CD4-positive, alpha-beta memory T cell (primary cell): ENCODE data around the gene MRPL55. TPM values are rescaled to one million over a fixed set of nuclear protein-coding genes. Genes with fewer than 3 reads are reported as not detected.

ENCODE experiments used
- CTCF ChIA-PET: fragments of 350-600 bp; sonication (Branson Sonifier 250); formaldehyde crosslinking; loops from one replicate; lab custom pipeline; 2021; ENCODE audit warnings: inconsistent platforms; ENCODE audit not compliant: partially characterized antibody; lab: Charles Lee
- POLR2A ChIA-PET: fragments of 350-600 bp; sonication (Branson Sonifier 250); formaldehyde crosslinking; loops from one replicate; lab custom pipeline; 2021; ENCODE audit not compliant: partially characterized antibody; lab: Charles Lee
- DNase-seq, 5 donors: peaks; one replicate each; pipeline versions ENCODE4 v3.0.0 to v3.0.0-alpha.2; 2020 to 2022; ENCODE audit warnings: mixed read lengths in 1 of 5
- H3K27ac ChIP-seq: one replicate; pipeline ENCODE4 v1.7.0; 2013; ENCODE audit warnings: low read depth, low read length
- H3K27me3 ChIP-seq: 2 replicates; pipeline ENCODE4 v1.7.0; 2013; ENCODE audit warnings: mild to moderate bottlenecking, low read length, moderate library complexity; ENCODE audit not compliant: insufficient read depth
- H3K36me3 ChIP-seq: 2 replicates; pipeline ENCODE4 v1.7.0; 2013; ENCODE audit warnings: mild to moderate bottlenecking, low read length, moderate library complexity; ENCODE audit not compliant: insufficient read depth
- H3K4me1 ChIP-seq: 2 replicates; pipeline ENCODE4 v1.7.0; 2013; ENCODE audit warnings: mild to moderate bottlenecking, low read length, moderate library complexity; ENCODE audit not compliant: insufficient read depth
- H3K4me3 ChIP-seq, 2 donors: one replicate each; pipeline ENCODE4 v1.7.0; 2013; ENCODE audit warnings: low read length in 2 of 2, mild to moderate bottlenecking in 1 of 2
- H3K9me3 ChIP-seq, 2 donors: one replicate each; pipeline ENCODE4 v1.7.0; 2013; ENCODE audit warnings: low read length in 2 of 2, control low read depth in 1 of 2; ENCODE audit not compliant: control insufficient read depth in 1 of 2
- H3K27ac Mint-ChIP-seq, 7 donors: one replicate each; pipeline ENCODE4 v1.8.0; 2020 to 2021; ENCODE audit warnings: mixed read lengths in 7 of 7, mild to moderate bottlenecking in 6 of 7, inconsistent platforms in 3 of 7, moderate library complexity in 3 of 7
- H3K27me3 Mint-ChIP-seq, 2 donors: one replicate each; pipeline ENCODE4 v1.8.0; 2020 to 2021; ENCODE audit warnings: mixed read lengths in 2 of 2
- H3K36me3 Mint-ChIP-seq, 2 donors: one replicate each; pipeline ENCODE4 v1.8.0; 2020 to 2021; ENCODE audit warnings: mixed read lengths in 2 of 2, inconsistent platforms in 1 of 2, mild to moderate bottlenecking in 1 of 2
- H3K4me1 Mint-ChIP-seq, 4 donors: one replicate each; pipeline ENCODE4 v1.8.0; 2020 to 2021; ENCODE audit warnings: mixed read lengths in 4 of 4, mild to moderate bottlenecking in 1 of 4
- H3K4me3 Mint-ChIP-seq, 8 donors: one replicate each; pipeline ENCODE4 v1.8.0; 2020 to 2021; ENCODE audit warnings: mixed read lengths in 8 of 8, mild to moderate bottlenecking in 7 of 8, moderate library complexity in 6 of 8, inconsistent platforms in 3 of 8
- H3K9me3 Mint-ChIP-seq, 8 donors: one replicate each; pipeline ENCODE4 v1.8.0; 2020 to 2021; ENCODE audit warnings: mixed read lengths in 8 of 8, mild to moderate bottlenecking in 5 of 8, inconsistent platforms in 3 of 8, moderate library complexity in 1 of 8
- intact Hi-C: fragments of 100-400 bp; cut with micrococcal nuclease; formaldehyde crosslinking; loops from one replicate; pipeline ENCODE4 v1.15.1; 2023
- polyA plus RNA-seq, 2 donors: library from polyadenylated mRNA; unstranded; fragments of 300-500 nt; fragmentation: Illumina TruSeq; gene quantifications; one replicate each; pipeline ENCODE4 v1.2.3, GENCODE V29; 2021
- total RNA-seq, 2 experiments: library from RNA; stranded (reverse); gene quantifications; one replicate each; pipeline ENCODE4 v1.2.3, GENCODE V29; 2021

MRPL55 gene
- total and polyA plus RNA-seq, 4 experiments from 2014 or later: 57.8 to 157 (median 86.5) TPM

DNA sequence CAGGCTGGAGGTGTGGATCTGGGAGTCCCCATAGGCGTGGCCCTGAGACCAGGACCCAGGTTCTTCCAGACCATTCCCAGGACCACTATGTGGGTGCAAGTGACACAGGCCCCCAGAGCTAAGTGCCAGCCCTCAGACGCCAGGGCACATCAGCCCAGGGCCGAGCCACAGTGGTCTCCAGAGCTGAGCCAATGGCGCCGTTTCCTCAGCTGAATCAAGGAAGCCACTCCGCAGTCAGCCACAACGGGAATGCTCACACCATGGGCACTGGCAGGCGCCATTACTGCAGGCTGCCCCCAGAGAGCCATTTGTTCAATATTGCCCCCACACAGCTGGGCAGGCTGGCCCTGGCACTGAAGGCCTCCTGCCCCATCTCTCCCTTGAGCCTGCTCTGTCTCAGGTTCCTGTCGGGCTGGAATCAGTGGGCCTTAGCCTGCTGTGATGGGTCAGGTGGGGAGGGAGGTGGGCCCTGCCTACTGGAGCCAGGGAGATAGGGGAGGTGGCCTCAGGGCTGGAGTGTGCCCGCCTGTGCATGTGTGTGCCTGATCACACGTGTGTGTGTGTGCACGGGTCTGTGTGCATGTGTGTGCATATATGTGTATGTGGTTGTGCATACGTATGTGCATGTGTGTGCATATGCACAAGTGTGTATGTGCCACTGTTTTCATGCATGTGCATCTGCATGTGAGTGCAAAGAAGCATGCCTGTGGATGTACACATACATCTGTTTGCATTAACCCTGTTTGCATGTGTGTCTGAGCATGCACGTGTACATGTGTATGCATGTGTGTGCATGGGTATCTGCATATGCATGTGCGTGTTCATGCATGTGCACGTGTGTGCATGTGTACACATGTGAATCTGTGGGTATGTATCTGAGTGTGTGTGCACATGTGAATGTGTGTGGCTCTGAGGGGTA is 46.8 kb upstream of the MRPL55 start:
- no peak overlapping the region for H3K4me3 ChIP-seq
- CTCF ChIA-PET: no interaction called here
- no peak overlapping the region for H3K27ac ChIP-seq
- Mint-ChIP-seq H3K27me3 (no peaks in the 10 kb centered on the region), H3K4me1 (peaks cover 0 to 8% (median under 1%) of the 10 kb centered on the region in 4 donors), H3K27ac (peak overlapping the region in 1 of 7 donors; percentile 51), H3K9me3 (no peaks in the 10 kb centered on the region), H3K36me3 (no peaks in the 10 kb centered on the region), H3K4me3 (no peak overlapping the region)
- intact Hi-C loops: no loop called here
- no peaks in the 10 kb centered on the region for H3K36me3 ChIP-seq
- POLR2A ChIA-PET: interaction anchor here (1.7 kb wide), 1 partner anchor 10 kb away, joined by 8 read pairs; the partner anchor contains the start of gene IBA57
- no peaks in the 10 kb centered on the region for H3K27me3 ChIP-seq
- no peaks in the 10 kb centered on the region for H3K9me3 ChIP-seq
- DNase-seq: no peak
- H3K4me1 ChIP-seq: no peaks in the 10 kb centered on the region

DNA sequence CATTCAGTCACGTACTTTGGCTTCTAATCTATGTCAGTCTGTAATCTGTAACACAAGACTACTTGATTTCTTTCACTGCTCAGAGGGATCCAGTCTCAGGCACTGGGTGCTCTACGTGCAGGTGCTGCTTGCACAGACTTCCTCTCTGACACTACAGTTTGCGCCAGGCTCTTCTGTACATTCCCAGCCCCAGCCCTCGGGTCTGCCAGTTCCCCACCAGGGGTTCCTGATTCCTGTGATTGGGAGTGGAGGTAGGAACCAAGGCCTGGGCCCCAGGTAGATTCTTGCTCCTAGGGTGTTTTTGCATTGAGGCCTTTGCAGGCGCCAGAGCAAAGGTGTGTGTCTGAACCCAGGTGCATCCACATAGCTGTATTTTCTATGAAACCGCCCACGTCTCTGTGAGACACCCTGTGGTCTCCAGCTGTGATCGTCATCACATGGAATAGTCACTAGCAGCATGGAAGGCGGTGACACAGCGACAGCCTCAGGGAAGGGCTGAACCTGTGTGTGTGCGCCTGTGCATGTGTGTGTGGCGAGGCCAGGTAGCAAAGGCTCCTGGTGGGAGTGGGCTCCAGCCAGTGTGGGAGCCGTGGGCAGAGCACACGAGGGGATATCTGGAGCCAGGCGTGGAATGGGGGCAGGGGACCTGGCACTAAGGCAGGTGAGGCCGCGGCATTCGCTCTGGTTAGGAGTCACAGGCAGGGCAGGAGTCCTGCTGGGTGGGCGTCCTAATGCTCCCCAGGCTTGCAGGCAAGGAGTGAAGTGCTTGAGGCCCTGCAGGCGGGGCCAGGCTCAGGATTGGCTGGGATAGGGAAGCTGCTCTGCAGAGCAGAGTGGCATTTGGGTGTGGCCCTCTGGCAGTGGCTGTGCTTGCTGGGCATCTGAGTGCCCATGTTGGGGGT is 45.8 kb upstream of the MRPL55 start:
- Histone ChIP-seq H3K4me1 (no peaks in the 10 kb centered on the region), H3K36me3 (no peaks in the 10 kb centered on the region), H3K27ac (no peak overlapping the region), H3K4me3 (no peak overlapping the region), H3K9me3 (no peaks in the 10 kb centered on the region), H3K27me3 (no peaks in the 10 kb centered on the region)
- Mint-ChIP-seq H3K4me3 (peak overlapping the region in 1 of 8 donors; percentile 15), H3K9me3 (no peaks in the 10 kb centered on the region), H3K36me3 (no peaks in the 10 kb centered on the region), H3K4me1 (peaks cover 0 to 8% (median under 1%) of the 10 kb centered on the region in 4 donors), H3K27ac (peak overlapping the region in 5 of 7 donors; percentile 0 to 77 (median 22)), H3K27me3 (no peaks in the 10 kb centered on the region)
- CTCF ChIA-PET: no interaction called here
- intact Hi-C loops: no loop called here
- peak in 1 of 5 donors; percentile 41 for DNase-seq
- POLR2A ChIA-PET: no interaction called here

DNA sequence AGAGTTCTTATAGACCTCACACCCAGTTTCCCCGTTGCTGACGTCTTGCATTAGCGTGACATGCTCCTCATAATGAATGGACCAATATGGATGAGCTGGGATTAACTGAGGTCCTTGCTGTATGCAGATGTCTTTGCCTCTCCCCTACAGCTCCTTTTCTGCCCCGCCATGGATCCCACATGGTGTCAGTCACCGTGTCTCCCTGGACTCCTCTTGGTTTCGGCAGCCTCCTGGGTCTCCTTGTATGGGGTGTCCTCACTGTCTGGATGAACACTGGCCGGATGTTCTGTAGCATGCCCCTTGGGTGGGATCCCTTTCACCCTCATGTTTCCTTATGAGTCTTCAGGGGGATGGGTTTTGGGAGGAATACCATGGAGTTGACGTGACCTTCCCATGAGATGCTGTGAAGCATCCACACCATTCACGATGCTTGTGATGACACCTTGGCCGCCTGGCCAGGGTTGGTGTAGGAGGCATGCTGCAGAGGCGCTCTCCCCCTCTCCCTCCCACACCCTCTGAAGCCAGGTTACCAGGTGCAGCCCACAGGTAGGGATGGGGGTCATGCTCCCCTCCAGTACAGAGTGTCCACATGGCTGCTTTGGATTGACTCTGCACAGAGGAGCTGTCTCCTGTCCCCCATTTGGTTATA is 45.0 kb upstream of the MRPL55 start:
- peak overlapping the region in 4 of 7 donors; percentile 0 to 77 (median 26) for H3K27ac Mint-ChIP-seq
- no peaks in the 10 kb centered on the region for H3K36me3 Mint-ChIP-seq
- no peaks in the 10 kb centered on the region for H3K9me3 ChIP-seq
- CTCF ChIA-PET: interaction anchor here (0.8 kb wide), 1 partner anchor 11 kb away, joined by 3 read pairs; no protein-coding TSS in a partner anchor
- H3K36me3 ChIP-seq: no peaks in the 10 kb centered on the region
- no peaks in the 10 kb centered on the region for H3K27me3 ChIP-seq
- H3K4me1 ChIP-seq: no peaks in the 10 kb centered on the region
- DNase-seq: peak in 1 of 5 donors; percentile 31
- H3K9me3 Mint-ChIP-seq: no peaks in the 10 kb centered on the region
- H3K4me3 ChIP-seq: no peak overlapping the region
- POLR2A ChIA-PET: interaction anchor here (0.8 kb wide), 1 partner anchor 12 kb away, joined by 3 read pairs; no protein-coding TSS in a partner anchor
- no peaks in the 10 kb centered on the region for H3K27me3 Mint-ChIP-seq
- intact Hi-C loops: no loop called here
- H3K4me3 Mint-ChIP-seq: no peak overlapping the region
- no peak overlapping the region for H3K27ac ChIP-seq
- H3K4me1 Mint-ChIP-seq: peaks cover 0 to 4% (median under 1%) of the 10 kb centered on the region in 4 donors

DNA sequence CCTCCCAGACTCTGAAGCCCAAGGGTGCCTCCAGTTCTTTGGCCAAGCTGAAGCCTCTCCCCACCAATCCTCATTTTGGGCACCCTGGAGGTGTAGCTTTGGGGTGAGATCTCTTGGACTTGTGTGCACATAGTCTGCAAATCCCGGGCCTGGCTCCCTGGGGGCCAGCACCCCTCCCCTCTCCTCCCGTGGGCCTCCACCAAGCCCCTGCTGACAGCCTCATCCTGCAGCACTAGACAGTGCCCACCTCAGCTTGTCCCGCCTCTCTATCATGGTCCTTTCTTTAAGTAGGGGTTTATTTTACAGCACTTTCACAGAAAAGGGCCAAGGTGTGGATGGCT is 43.8 kb upstream of the MRPL55 start:
- H3K27ac ChIP-seq: no peak overlapping the region
- H3K27me3 ChIP-seq: no peaks in the 10 kb centered on the region
- no peak overlapping the region for H3K4me3 Mint-ChIP-seq
- no peak for DNase-seq
- no peak overlapping the region for H3K4me3 ChIP-seq
- CTCF ChIA-PET: interaction anchor here (1.0 kb wide), 1 partner anchor 9 kb away, joined by 3 read pairs; no protein-coding TSS in a partner anchor
- H3K36me3 Mint-ChIP-seq: peaks cover 0 to under 1% of the 10 kb centered on the region in 2 donors
- POLR2A ChIA-PET: interaction anchor here (1.2 to 2.5 kb wide), 3 partner anchors 9 to 12 kb away, joined by 3 to 20 read pairs (median 12); partner anchors contain the start of genes GUK1 and IBA57
- intact Hi-C loops: no loop called here
- peaks cover 11% of the 10 kb centered on the region for H3K36me3 ChIP-seq
- H3K9me3 ChIP-seq: no peaks in the 10 kb centered on the region
- no peaks in the 10 kb centered on the region for H3K4me1 ChIP-seq
- peaks cover 0 to 4% (median under 1%) of the 10 kb centered on the region in 4 donors for H3K4me1 Mint-ChIP-seq
- no peaks in the 10 kb centered on the region for H3K9me3 Mint-ChIP-seq
- H3K27me3 Mint-ChIP-seq: no peaks in the 10 kb centered on the region
- peak overlapping the region in 5 of 7 donors; percentile 31 to 80 (median 64) for H3K27ac Mint-ChIP-seq

DNA sequence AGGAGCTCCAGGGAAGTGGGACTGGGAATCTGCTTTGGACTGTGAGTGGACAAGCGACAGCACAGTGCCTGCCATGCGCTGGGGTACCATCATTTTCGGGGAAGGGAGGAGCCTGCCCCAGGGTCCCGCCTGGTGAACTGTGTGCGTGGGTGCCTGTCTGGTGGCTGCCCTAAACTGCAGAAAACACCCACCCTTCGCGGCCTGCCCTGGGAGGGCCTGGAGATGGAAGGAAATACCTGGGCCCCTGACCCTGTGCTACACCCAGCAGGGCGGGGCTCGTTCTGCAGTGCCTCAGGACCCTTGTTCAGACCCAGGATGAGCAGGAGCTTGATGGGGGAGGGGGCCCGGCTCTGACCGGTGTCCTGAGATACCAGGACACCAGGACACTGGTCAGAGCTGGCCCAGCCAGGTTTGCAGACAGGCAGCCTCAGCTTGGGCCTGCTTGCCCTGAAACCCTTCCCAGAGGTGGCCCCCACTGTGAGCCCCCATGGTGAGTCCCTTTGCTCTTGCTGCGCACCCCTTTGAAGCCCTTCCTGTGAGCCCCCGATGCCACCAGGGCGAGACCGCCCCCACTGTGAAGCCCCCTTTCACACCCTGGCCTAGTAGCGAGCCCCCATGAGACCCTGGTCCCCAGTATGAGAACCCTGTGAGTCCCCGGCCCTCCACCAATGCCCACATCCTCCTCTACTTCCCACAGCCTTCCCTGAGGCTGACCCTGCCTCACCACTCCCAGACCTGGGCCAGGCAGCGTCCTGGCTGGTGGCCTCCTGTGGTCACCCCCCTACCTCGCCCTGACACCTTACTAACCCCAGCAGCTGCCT is 43.2 kb upstream of the MRPL55 start:
- H3K27me3 Mint-ChIP-seq: no peaks in the 10 kb centered on the region
- H3K36me3 Mint-ChIP-seq: peaks cover 0 to 2% of the 10 kb centered on the region in 2 donors
- no peak overlapping the region for H3K4me3 ChIP-seq
- no peak overlapping the region for H3K4me3 Mint-ChIP-seq
- H3K9me3 Mint-ChIP-seq: no peaks in the 10 kb centered on the region
- H3K4me1 Mint-ChIP-seq: peaks cover 0 to 4% (median under 1%) of the 10 kb centered on the region in 4 donors
- H3K4me1 ChIP-seq: no peaks in the 10 kb centered on the region
- CTCF ChIA-PET: no interaction called here
- H3K36me3 ChIP-seq: peaks cover 17% of the 10 kb centered on the region
- no peak overlapping the region for H3K27ac ChIP-seq
- peak overlapping the region in 6 of 7 donors; percentile 31 to 80 (median 62) for H3K27ac Mint-ChIP-seq
- peak in 1 of 5 donors; percentile 37 for DNase-seq
- POLR2A ChIA-PET: interaction anchor here (1.2 to 2.5 kb wide), 3 partner anchors 8 to 13 kb away, joined by 3 to 20 read pairs (median 12); partner anchors contain the start of genes GUK1 and IBA57
- no peaks in the 10 kb centered on the region for H3K27me3 ChIP-seq
- no peaks in the 10 kb centered on the region for H3K9me3 ChIP-seq
- intact Hi-C loops: no loop called here
